Esophagus muscularis mucosa (tissue), 4 donors: ENCODE results near the gene TRAF3. TPM values are rescaled to one million over a fixed set of nuclear protein-coding genes. Genes with fewer than 3 reads are reported as not detected.

Source experiments
- DNase-seq: peaks from one replicate; pipeline ENCODE4 v3.0.0-alpha.2; 2017; ENCODE audit errors: extremely low spot score
- H3K27ac ChIP-seq, 4 donors: fragments of 200-600 bp; sonication (generic); replicated peaks in 1 of 4; 1 replicate in 3 of 4; 2 replicates in 1 of 4; pipeline ENCODE4 v1.5.1; 2016 to 2019; ENCODE audit warnings: mild to moderate bottlenecking in 1 of 4
- H3K27me3 ChIP-seq, 4 donors: fragments of 200-600 bp; sonication (generic); one replicate each; pipeline versions ENCODE4 v1.5.1 to v1.6.0; 2016 to 2019
- H3K36me3 ChIP-seq, 4 donors: fragments of 200-600 bp; sonication (generic); one replicate each; pipeline ENCODE4 v1.5.1; 2016 to 2019
- H3K4me1 ChIP-seq, 4 donors: fragments of 200-600 bp; sonication (generic); one replicate each; pipeline ENCODE4 v1.5.1; 2016 to 2019
- H3K4me3 ChIP-seq, 4 donors: fragments of 200-600 bp; sonication (generic); 1 replicate in 2 of 4; 2 replicates in 2 of 4; pipeline ENCODE4 v1.5.1; 2016 to 2019; ENCODE audit warnings: mild to moderate bottlenecking in 4 of 4, moderate library complexity in 1 of 4
- H3K9me3 ChIP-seq, 4 donors: fragments of 200-600 bp; sonication (generic); 1 replicate in 3 of 4; 2 replicates in 1 of 4; pipeline ENCODE4 v1.5.1; 2016 to 2019
- CTCF ChIP-seq, 3 experiments: fragments of 200-600 bp in 2 of 3; fragments of 450-650 bp in 1 of 3; sonication (generic) in 2 of 3; IDR thresholded peaks; one replicate each; pipeline ENCODE4 v1.5.1; 2017 to 2019; ENCODE audit warnings: antibody characterized with exemption in 3 of 3, mild to moderate bottlenecking in 2 of 3, moderate library complexity in 1 of 3
- EP300 ChIP-seq: sonication (generic); formaldehyde crosslinking; IDR thresholded peaks from one replicate; pipeline ENCODE4 v1.6.1; 2017; ENCODE audit warnings: antibody characterized with exemption
- POLR2A ChIP-seq: fragments of 450-650 bp; IDR thresholded peaks from one replicate; pipeline ENCODE4 v1.6.1; 2017; ENCODE audit warnings: antibody characterized with exemption, moderate library complexity, mild to moderate bottlenecking, low read depth
- POLR2AphosphoS5 ChIP-seq, 2 donors: sonication (generic); formaldehyde crosslinking; IDR thresholded peaks; one replicate each; pipeline ENCODE4 v1.6.1; 2017; ENCODE audit warnings: antibody characterized with exemption in 2 of 2
- WGBS: methylation state at CpG from one replicate; pipeline ENCODE4 v1.1.5; 2018; 5-methylcytosine and 5-hydroxymethylcytosine counted together
- intact Hi-C: fragments of 100-400 bp; cut with DNase I; formaldehyde crosslinking; loops from one replicate; pipeline ENCODE4 v1.15.1; 2023
- total RNA-seq, 4 donors: library from RNA; depleted of rRNA; stranded (reverse); fragments of >200 nt; gene quantifications; one replicate each; pipeline versions ENCODE4 v1.1.0 to v1.2.1, GENCODE V29; 2016

Gene TRAF3
- total RNA-seq, 4 donors from 2014 or later = 9.6 to 19.1 (median 17.5) TPM

- Histone ChIP-seq H3K27ac (peak overlapping the region in 1 of 4 donors; percentile 63), H3K4me3 (no peak overlapping the region), H3K27me3 (no peaks in the 10 kb centered on the region), H3K9me3 (no peaks in the 10 kb centered on the region), H3K4me1 (peaks cover 0 to 27% (median 15%) of the 10 kb centered on the region in 4 donors), H3K36me3 (no peaks in the 10 kb centered on the region)
- intact Hi-C loops = no loop called here
- 87% methylated on average over 10 of the region's 10 CpGs for WGBS
- DNase-seq = no peak
- TF ChIP-seq EP300 (no peak), CTCF (IDR thresholded peaks at IDR 0.05) (no peak), POLR2AphosphoS5 (IDR thresholded peaks at IDR 0.05) (no peak), POLR2A (no peak)
Observed at GRCh38 chr14:102817942-102818940, 41.0 kb downstream of the TRAF3 start.

- H3K27ac ChIP-seq = no peak overlapping the region
- DNase-seq = no peak
- H3K36me3 ChIP-seq = no peaks in the 10 kb centered on the region
- intact Hi-C loops = no loop called here
- no peak overlapping the region for H3K4me3 ChIP-seq
- no peaks in the 10 kb centered on the region for H3K9me3 ChIP-seq
- H3K4me1 ChIP-seq = peaks cover 0 to 27% (median 15%) of the 10 kb centered on the region in 4 donors
- TF ChIP-seq POLR2AphosphoS5 (IDR thresholded peaks at IDR 0.05) (no peak), EP300 (no peak), POLR2A (no peak), CTCF (IDR thresholded peaks at IDR 0.05) (no peak)
- WGBS = 91% methylated on average over 9 of the region's 9 CpGs
- H3K27me3 ChIP-seq = no peaks in the 10 kb centered on the region
Observed at GRCh38 chr14:102819176-102819628, 42.0 kb downstream of the TRAF3 start.

- H3K4me1 ChIP-seq = peaks cover 0 to 27% (median 15%) of the 10 kb centered on the region in 4 donors
- DNase-seq = no peak
- no peaks in the 10 kb centered on the region for H3K36me3 ChIP-seq
- WGBS = 84% methylated on average over 15 of the region's 15 CpGs
- no peak for TF ChIP-seq POLR2A
- no peak for TF ChIP-seq CTCF (IDR thresholded peaks at IDR 0.05)
- no peak for TF ChIP-seq POLR2AphosphoS5 (IDR thresholded peaks at IDR 0.05)
- no peak for TF ChIP-seq EP300
- H3K27me3 ChIP-seq = no peaks in the 10 kb centered on the region
- intact Hi-C loops = no loop called here
- H3K4me3 ChIP-seq = no peak overlapping the region
- H3K27ac ChIP-seq = no peak overlapping the region
- no peaks in the 10 kb centered on the region for H3K9me3 ChIP-seq
Observed at GRCh38 chr14:102819747-102820330, 42.6 kb downstream of the TRAF3 start.

- Histone ChIP-seq H3K4me3 (no peak overlapping the region), H3K27me3 (no peaks in the 10 kb centered on the region), H3K27ac (no peak overlapping the region), H3K36me3 (no peaks in the 10 kb centered on the region), H3K4me1 (peaks cover 0 to 27% (median 15%) of the 10 kb centered on the region in 4 donors), H3K9me3 (no peaks in the 10 kb centered on the region)
- WGBS = 93% methylated on average over 5 of the region's 5 CpGs
- intact Hi-C loops = no loop called here
- no peak for DNase-seq
- TF ChIP-seq CTCF (IDR thresholded peaks at IDR 0.05) (no peak), EP300 (no peak), POLR2A (no peak), POLR2AphosphoS5 (IDR thresholded peaks at IDR 0.05) (no peak)
Observed at GRCh38 chr14:102821252-102821651, 44.0 kb downstream of the TRAF3 start.
